ENCODE results near the gene UCP2. TPM values are rescaled to one million over a fixed set of nuclear protein-coding genes. Genes with fewer than 3 reads are reported as not detected.
A peak's percentile ranks its signal among the peaks of the same experiment; 100 is the strongest.

Gene UCP2
- total RNA-seq, 1 donor = 1.5 TPM

GRCh38 chr11:74015919-74016684, 33.5 kb upstream of the UCP2 start:
- no peak for TF ChIP-seq CTCF (IDR thresholded peaks at IDR 0.05; ENCODE audit: insufficient read depth, low read length)
- H3K4me3 ChIP-seq (ENCODE audit: low read depth, low read length) = no peak overlapping the region
- DNase-seq (ENCODE audit: low read depth) = no peak

DNA sequence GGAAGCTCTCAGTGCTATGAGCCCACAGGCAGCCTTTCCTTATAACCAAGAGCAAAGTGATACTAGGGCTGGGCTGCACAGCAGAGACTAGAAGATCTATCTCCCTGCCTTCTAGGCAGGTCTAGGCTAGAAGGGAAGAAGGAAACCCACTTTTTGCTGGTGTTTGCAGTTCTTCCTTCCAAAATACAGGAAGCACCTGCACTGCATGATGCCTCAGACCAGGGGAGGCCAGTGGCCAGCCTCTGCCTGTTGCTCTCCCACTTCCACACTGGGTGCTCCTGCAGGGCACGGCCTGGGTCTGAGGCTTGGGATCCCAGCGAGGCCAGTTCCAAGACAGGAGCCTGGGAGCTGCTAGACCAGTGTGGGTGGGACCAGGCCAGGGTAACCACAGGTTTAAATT, 32.2 kb upstream of the UCP2 start:
- DNase-seq (ENCODE audit: low read depth) = no peak
- no peak overlapping the region for H3K4me3 ChIP-seq (ENCODE audit: low read depth, low read length)
- no peak for TF ChIP-seq CTCF (IDR thresholded peaks at IDR 0.05; ENCODE audit: insufficient read depth, low read length)

DNA sequence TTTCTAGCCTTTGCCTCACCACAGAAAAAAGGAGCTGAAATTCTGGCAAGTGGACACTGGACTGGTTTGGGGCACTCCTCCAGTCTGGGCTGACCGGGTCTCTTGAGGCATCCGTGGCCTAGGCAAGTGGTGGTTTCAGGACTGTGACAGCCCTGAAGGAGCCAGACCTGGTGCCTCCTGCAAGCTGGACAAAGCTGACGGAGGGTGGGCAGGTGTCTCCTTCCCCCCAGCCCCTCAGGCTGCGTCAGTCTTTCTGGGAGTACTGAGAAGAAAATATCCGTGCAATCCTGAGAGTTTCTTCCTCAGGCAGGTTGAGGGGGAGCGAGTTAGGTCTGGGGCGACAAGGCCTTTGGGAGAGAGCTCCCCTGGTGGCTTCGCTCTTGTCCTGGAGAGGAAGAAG, 30.5 kb upstream of the UCP2 start:
- DNase-seq (ENCODE audit: low read depth) = no peak
- no peak for TF ChIP-seq CTCF (IDR thresholded peaks at IDR 0.05; ENCODE audit: insufficient read depth, low read length)
- H3K4me3 ChIP-seq (ENCODE audit: low read depth, low read length) = no peak overlapping the region

DNA sequence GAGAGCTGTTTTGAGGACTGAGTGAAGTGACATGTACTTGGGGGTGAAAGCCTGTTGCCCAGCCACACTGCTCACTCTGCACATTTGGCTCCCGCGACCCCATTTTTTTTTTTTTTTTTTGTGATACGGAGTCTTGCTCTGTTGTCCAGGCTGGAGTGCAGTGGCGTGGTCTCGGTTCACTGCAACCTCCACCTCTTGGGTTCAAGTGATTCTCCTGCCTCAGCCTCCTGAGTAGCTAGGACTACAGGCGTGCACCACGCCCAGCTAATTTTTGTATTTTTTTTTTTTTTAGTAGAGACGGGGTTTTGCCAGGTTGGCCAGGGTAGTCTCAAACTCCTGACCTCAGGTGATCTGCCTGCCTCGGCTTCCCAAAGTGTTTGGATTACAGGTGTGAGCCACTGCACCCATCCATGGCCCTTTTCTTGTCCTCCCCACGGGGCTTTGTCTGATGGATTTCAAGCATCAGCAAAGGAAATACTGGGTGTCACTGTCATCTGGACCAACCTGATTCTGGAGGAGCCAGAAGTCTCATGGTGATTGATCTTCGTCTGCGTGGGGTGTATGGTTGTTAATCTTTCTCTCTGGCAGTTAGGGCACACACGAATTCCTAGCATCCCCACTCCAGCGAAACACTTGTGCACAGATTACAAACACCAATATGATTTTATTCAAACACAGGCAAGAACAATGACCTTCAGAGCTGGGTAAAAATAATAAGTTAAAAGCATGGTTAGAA, 29.6 kb upstream of the UCP2 start:
- H3K4me3 ChIP-seq (ENCODE audit: low read depth, low read length) = no peak overlapping the region
- TF ChIP-seq CTCF (IDR thresholded peaks at IDR 0.05; ENCODE audit: insufficient read depth, low read length) = no peak
- DNase-seq (ENCODE audit: low read depth) = no peak

GRCh38 chr11:74011360-74012073, 28.9 kb upstream of the UCP2 start:
- DNase-seq (ENCODE audit: low read depth) = peak; percentile 29
- H3K4me3 ChIP-seq (ENCODE audit: low read depth, low read length) = no peak overlapping the region
- no peak for TF ChIP-seq CTCF (IDR thresholded peaks at IDR 0.05; ENCODE audit: insufficient read depth, low read length)

- no peak for DNase-seq (ENCODE audit: low read depth)
- TF ChIP-seq CTCF (IDR thresholded peaks at IDR 0.05; ENCODE audit: insufficient read depth, low read length) = no peak
- H3K4me3 ChIP-seq (ENCODE audit: low read depth, low read length) = no peak overlapping the region
These were observed 28.0 kb upstream of the UCP2 start for GRCh38 chr11:74010306-74011300.

Data from fibroblast of the aortic adventitia (primary cell).